RWPE1 (cell line): ENCODE results near the gene TRAF7.

Experiments
- CTCF ChIA-PET: fragments of 350-600 bp; sonication (Branson Sonifier 250); formaldehyde crosslinking; extraction: SDS; loops from one replicate; lab custom pipeline; 2021; lab: Yijun Ruan, JAX
- POLR2A ChIA-PET: fragments of 400-600 bp; formaldehyde crosslinking; extraction: SDS; loops from one replicate; lab custom pipeline; 2020; ENCODE audit warnings: antibody characterized with exemption; ENCODE audit not compliant: low non-redundant PET; lab: Yijun Ruan, JAX
- DNase-seq: peaks from one replicate; pipeline ENCODE4 v3.0.0; 2012; ENCODE audit warnings: low spot score
- H3K27ac ChIP-seq: fragments of 450-650 bp; 2 replicates; pipeline ENCODE4 v1.5.1; 2017
- CTCF ChIP-seq: fragments of 450-650 bp; conservative IDR thresholded peaks from 2 replicates; pipeline ENCODE4 v1.5.1; 2017; ENCODE audit warnings: low read depth, mild to moderate bottlenecking

The TRAF7 gene

GRCh38 chr16:2211923-2212347 is 56.4 kb downstream of the TRAF7 start:
- peak overlapping the region; percentile 93 for H3K27ac ChIP-seq
- no peak for TF ChIP-seq CTCF
- CTCF ChIA-PET = interaction anchor here (0.6 kb wide), 1 partner anchor 228 kb away, joined by 3 read pairs; the partner anchor contains the start of gene GFER
- POLR2A ChIA-PET = interaction anchor here (0.7 kb wide), 1 partner anchor 38 kb away, joined by 4 read pairs; no protein-coding TSS in a partner anchor
- DNase-seq = no peak

GRCh38 chr16:2212362-2213324 is 57.1 kb downstream of the TRAF7 start:
- peak overlapping the region; percentile 93 for H3K27ac ChIP-seq
- DNase-seq = no peak
- TF ChIP-seq CTCF = no peak
- POLR2A ChIA-PET = interaction anchor here (0.6 kb wide), 2 partner anchors 13 to 1827 kb away, joined by 3 to 4 read pairs; no protein-coding TSS in a partner anchor
- CTCF ChIA-PET = interaction anchor here (0.6 kb wide), 2 partner anchors 228 to 512 kb away, joined by 3 to 10 read pairs; partner anchors contain the start of gene GFER

GRCh38 chr16:2213817-2214718 is 58.5 kb downstream of the TRAF7 start:
- POLR2A ChIA-PET = interaction anchor here (0.5 to 0.6 kb wide), 2 partner anchors 36 to 52 kb away, joined by 4 to 5 read pairs; no protein-coding TSS in a partner anchor
- TF ChIP-seq CTCF = no peak
- CTCF ChIA-PET = no interaction called here
- DNase-seq = no peak
- peak overlapping the region; percentile 93 for H3K27ac ChIP-seq

- peak within 1 kb of the TSS; percentile 93 for H3K27ac ChIP-seq
- CTCF ChIA-PET = no interaction called here
- POLR2A ChIA-PET = interaction anchor here (0.6 kb wide), 1 partner anchor 36 kb away, joined by 5 read pairs; no protein-coding TSS in a partner anchor
- DNase-seq = no peak
- TF ChIP-seq CTCF = no peak
These were observed 59.1 kb downstream of the TRAF7 start, which contains the start of gene PGP for GRCh38 chr16:2214719-2214968. Gene PGP (minus strand): TSS chr16:2214840. CDS start chr16:2214777, 63 bp downstream.

- CTCF ChIA-PET = interaction anchor here (0.7 kb wide), 1 partner anchor 690 kb away, joined by 3 read pairs; no protein-coding TSS in a partner anchor
- POLR2A ChIA-PET = no interaction called here
- no peak for TF ChIP-seq CTCF
- H3K27ac ChIP-seq = peak overlapping the region; percentile 93
- no peak for DNase-seq
These were observed 60.7 kb downstream of the TRAF7 start for GRCh38 chr16:2216330-2216729.
